DOHH2 (cell line): Measurements from ENCODE around the gene SERTAD4.

Experiments used
- H3F3A ChIP-seq: fragments of 200-600 bp; sonication (generic), shearing (Covaris generic); 2 replicates; pipeline ENCODE4 v1.6.0; 2016; ENCODE audit warnings: antibody characterized with exemption, mild to moderate bottlenecking; ENCODE audit not compliant: control insufficient read depth, insufficient read depth
- H3K27ac ChIP-seq: fragments of 200-600 bp; sonication (generic); 2 replicates; pipeline ENCODE4 v1.5.1; 2014; ENCODE audit warnings: low read depth, mild to moderate bottlenecking, low read length, moderate library complexity
- H3K27me3 ChIP-seq: fragments of 200-600 bp; sonication (generic); 2 replicates; pipeline ENCODE4 v1.6.1; 2014; ENCODE audit warnings: mild to moderate bottlenecking, low read length, mixed read lengths; ENCODE audit not compliant: control insufficient read depth
- H3K36me3 ChIP-seq: fragments of 200-600 bp; sonication (generic); 2 replicates; pipeline ENCODE4 v1.6.1; 2014; ENCODE audit warnings: mild to moderate bottlenecking, low read length, moderate library complexity, mixed read lengths; ENCODE audit not compliant: control insufficient read depth
- H3K4me1 ChIP-seq: fragments of 200-600 bp; sonication (generic); 2 replicates; pipeline ENCODE4 v1.6.1; 2014; ENCODE audit warnings: mild to moderate bottlenecking, low read length, mixed read lengths; ENCODE audit not compliant: control insufficient read depth
- H3K4me2 ChIP-seq: fragments of 200-600 bp; sonication (generic); 2 replicates; pipeline ENCODE4 v1.6.0; 2014; ENCODE audit warnings: mild to moderate bottlenecking, low read length, moderate library complexity
- H3K4me3 ChIP-seq: fragments of 200-600 bp; sonication (generic); 2 replicates; pipeline ENCODE4 v1.5.1; 2014; ENCODE audit warnings: mild to moderate bottlenecking, low read length, mixed read lengths
- H3K79me2 ChIP-seq: fragments of 200-600 bp; sonication (generic); 2 replicates; pipeline ENCODE4 v1.6.1; 2014; ENCODE audit warnings: mild to moderate bottlenecking, low read length, mixed read lengths; ENCODE audit not compliant: control insufficient read depth
- H3K9me2 ChIP-seq: fragments of 200-600 bp; sonication (generic); replicated peaks from 2 replicates; pipeline ENCODE4 v1.6.1; 2014; ENCODE audit warnings: mild to moderate bottlenecking, low read length, mixed read lengths; ENCODE audit not compliant: control insufficient read depth
- H3K9me3 ChIP-seq: fragments of 200-600 bp; sonication (generic); 2 replicates; pipeline ENCODE4 v1.6.1; 2014; ENCODE audit warnings: antibody characterized with exemption, low read length, mixed read lengths; ENCODE audit not compliant: control insufficient read depth, insufficient read depth
- H4K20me1 ChIP-seq: fragments of 200-600 bp; sonication (generic); 2 replicates; pipeline ENCODE4 v1.6.0; 2014; ENCODE audit warnings: low read depth, mild to moderate bottlenecking, antibody characterized with exemption, low read length, moderate library complexity; ENCODE audit not compliant: control insufficient read depth, insufficient read depth
- CTCF ChIP-seq: fragments of 200-600 bp; sonication (generic); IDR thresholded peaks from one replicate; pipeline ENCODE4 v1.5.1; 2014; ENCODE audit warnings: antibody characterized with exemption, mild to moderate bottlenecking, low read depth, low read length; ENCODE audit not compliant: poor library complexity, severe bottlenecking
- EZH2phosphoT487 ChIP-seq: fragments of 200-600 bp; sonication (generic); IDR thresholded peaks from 2 replicates; pipeline ENCODE4 v1.6.1; 2017; ENCODE audit warnings: borderline replicate concordance, mild to moderate bottlenecking, antibody characterized with exemption, low read length, moderate library complexity, mixed read lengths

Gene SERTAD4

GRCh38 chr1:210259561-210259960 lies 27.0 kb downstream of the SERTAD4 start:
- Histone ChIP-seq H3K27ac (no peak overlapping the region), H3K9me2 (no peaks in the 10 kb centered on the region), H3K4me2 (no peak overlapping the region), H3K4me3 (no peak overlapping the region), H3K79me2 (no peaks in the 10 kb centered on the region), H3K4me1 (no peaks in the 10 kb centered on the region), H3K9me3 (no peaks in the 10 kb centered on the region), H4K20me1 (no peaks in the 10 kb centered on the region), H3F3A (no peaks in the 10 kb centered on the region), H3K27me3 (no peaks in the 10 kb centered on the region), H3K36me3 (no peaks in the 10 kb centered on the region)
- TF ChIP-seq CTCF: no peak
- no peak for TF ChIP-seq EZH2phosphoT487

- TF ChIP-seq CTCF: no peak
- no peak for TF ChIP-seq EZH2phosphoT487
Observed at GRCh38 chr1:210260096-210260495, 27.5 kb downstream of the SERTAD4 start.

GRCh38 chr1:210262167-210262896 lies 29.7 kb downstream of the SERTAD4 start:
- Histone ChIP-seq H3K36me3 (no peaks in the 10 kb centered on the region), H3K4me3 (no peak overlapping the region), H4K20me1 (no peaks in the 10 kb centered on the region), H3K9me3 (no peaks in the 10 kb centered on the region), H3K4me1 (no peaks in the 10 kb centered on the region), H3K79me2 (no peaks in the 10 kb centered on the region), H3K27me3 (no peaks in the 10 kb centered on the region), H3K9me2 (no peaks in the 10 kb centered on the region), H3F3A (no peaks in the 10 kb centered on the region), H3K4me2 (no peak overlapping the region), H3K27ac (no peak overlapping the region)
- TF ChIP-seq CTCF: no peak
- TF ChIP-seq EZH2phosphoT487: no peak

More at GRCh38 chr1:210260096-210260495, 27.5 kb downstream of the SERTAD4 start:
- Histone ChIP-seq H3K27me3 (no peaks in the 10 kb centered on the region), H3K4me3 (no peak overlapping the region), H3K9me2 (no peaks in the 10 kb centered on the region), H3K79me2 (no peaks in the 10 kb centered on the region), H3K4me2 (no peak overlapping the region), H3K36me3 (no peaks in the 10 kb centered on the region), H3K9me3 (no peaks in the 10 kb centered on the region), H3K4me1 (no peaks in the 10 kb centered on the region), H3K27ac (no peak overlapping the region), H4K20me1 (no peaks in the 10 kb centered on the region), H3F3A (no peaks in the 10 kb centered on the region)
